ENCODE data around the gene TRAF7.

The TRAF7 gene

DNA sequence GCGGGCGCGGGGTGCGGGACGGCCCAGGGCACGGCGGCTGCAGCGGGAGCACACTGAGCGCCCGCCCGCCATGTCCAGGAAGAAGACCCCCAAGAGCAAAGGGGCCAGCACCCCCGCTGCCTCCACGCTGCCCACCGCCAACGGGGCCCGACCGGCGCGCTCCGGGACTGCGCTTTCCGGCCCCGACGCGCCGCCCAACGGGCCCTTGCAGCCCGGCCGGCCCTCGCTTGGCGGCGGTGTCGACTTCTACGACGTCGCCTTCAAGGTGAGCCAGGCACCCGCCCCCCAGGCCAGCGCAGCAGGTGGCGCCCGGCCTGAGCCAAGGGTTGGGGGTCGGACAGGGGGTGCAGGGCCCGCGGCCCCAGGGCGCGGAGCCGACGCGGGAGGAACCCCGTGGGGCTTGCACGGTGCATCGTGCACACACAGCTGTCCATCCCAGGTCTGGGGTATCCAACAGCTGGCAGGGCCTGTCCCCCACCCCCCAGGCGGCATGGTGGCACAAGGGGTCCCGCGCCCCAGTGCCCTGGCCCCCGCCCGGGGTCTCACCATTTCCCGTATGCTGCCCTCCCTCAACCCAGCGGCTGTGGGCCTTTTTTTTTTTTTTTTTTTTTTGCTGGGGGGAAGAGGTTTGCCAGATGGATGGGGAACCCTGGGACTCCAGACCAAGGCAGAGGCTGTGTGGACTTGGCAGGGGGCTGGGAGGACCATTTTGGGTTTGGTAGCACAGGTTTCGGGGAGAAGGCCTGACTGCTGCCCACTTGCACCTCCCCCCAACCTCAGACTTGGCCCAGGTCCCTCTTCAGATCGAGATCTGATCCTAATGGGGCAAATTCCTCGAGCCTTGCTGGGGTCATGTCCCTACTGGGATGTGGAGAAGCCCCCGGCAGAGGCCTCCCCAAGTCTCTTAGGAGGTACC, 6.6 kb upstream of the TRAF7 start:
- FAIRE-seq: no peak

DNA sequence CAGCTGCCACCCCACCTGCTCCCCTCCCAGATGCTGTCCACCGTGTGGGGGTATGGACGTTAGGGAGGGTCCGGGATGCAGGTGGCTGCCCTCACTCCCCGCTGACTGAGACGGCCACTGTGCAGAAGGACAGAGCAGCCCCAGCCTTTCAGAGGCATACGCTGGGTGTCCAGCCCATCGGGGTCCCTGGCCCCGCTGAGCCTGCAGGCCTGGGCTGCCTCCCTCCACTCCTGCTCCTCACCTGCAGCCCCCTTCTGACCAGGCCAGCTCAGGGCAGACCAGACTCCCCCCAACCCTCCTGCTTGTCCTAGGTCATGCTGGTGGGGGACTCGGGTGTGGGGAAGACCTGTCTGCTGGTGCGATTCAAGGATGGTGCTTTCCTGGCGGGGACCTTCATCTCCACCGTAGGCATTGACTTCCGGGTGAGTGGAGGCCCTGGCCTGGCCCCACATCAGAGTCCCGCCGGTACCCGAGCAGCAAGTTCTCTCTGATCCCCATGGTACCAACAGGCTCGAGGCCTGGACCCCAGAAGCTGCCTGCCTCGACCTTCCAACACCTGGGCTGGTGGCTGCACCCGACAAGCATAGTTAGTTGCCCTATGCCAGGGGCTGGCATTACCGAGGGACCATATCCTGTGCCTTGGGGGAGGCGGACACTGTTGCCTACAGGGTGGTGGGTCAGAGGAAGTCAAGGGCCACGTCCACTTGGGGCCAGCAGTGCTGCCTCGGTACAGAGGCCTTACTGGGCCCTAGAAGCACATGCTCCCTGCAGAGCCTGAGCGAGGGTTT, 5.8 kb upstream of the TRAF7 start:
- FAIRE-seq: no peak

DNA sequence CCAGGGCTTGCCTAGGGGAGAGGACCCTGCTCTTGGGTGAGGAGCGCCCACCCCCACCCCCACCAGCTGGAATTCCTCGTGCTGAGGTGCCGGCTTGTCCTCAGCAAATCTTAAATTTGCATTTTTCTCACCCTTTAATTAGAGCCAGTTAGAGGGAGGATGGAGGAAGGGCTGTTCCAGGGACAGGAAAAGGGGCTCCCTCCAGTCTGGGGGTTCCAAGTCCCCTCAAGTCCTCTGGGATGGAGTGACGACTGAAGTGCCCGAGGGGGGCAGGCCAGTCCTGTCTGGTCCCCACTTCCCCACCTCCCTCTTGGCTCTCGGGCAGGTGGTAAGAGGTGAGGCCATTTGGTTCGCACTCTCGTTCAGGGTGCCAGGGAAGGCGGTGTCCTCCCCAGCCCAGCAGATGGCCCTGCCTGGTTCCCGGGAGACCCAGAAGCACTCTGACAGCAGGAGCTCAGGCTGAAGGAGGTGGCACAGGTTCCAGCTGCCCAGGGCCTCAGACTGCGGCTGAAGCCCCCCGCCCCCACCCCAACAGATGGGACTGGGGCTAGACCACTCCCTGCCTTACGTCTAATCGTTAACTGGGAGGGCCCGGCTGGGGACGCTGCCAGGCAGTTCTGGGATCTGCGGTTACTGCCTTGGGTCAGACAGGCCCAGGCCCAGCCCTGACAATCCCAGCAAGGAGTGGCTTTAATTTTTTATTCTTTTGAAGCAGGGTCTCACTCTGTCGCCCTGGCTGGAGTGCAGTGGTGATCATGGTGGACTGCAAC, 5.0 kb upstream of the TRAF7 start:
- no peak for FAIRE-seq

DNA sequence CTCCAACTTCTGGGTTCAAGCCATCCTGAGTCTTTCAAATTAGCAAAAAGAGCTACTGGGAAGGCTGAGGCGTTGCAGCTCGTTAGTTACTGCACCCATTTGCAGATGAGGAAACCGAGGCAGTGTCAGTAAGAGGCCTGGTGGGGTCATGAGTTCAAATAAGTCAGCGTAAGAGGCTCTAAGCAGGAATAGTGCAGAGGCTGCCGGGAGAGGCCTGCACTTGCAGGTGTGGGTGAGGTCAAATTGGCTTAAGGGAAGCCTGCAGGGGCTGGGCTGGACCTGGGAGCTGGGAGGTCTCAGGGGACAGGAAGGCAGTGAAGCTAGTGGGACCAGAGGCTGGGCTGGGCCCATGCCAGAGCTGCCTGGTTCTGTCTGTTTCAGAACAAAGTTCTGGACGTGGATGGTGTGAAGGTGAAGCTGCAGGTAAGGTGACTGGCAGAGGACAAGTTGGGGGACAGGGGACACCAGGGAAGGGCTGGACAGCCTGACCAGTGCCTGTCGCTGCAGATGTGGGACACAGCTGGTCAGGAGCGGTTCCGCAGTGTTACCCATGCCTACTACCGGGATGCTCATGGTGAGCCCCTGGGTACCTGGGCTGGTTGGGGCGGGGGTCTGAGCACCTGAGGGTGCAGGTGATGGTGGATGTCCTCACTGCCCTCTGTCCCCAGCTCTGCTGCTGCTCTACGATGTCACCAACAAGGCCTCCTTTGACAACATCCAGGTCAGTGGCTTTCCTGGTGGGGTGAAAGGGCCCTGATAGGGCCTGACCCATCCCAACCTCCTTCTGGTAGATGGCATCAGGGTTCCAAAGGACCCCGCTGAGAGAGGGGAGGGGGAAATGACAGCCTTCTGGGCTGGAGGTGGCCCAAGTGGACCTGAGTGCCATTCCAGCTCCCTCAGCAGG, 4.1 kb upstream of the TRAF7 start:
- FAIRE-seq: no peak

DNA sequence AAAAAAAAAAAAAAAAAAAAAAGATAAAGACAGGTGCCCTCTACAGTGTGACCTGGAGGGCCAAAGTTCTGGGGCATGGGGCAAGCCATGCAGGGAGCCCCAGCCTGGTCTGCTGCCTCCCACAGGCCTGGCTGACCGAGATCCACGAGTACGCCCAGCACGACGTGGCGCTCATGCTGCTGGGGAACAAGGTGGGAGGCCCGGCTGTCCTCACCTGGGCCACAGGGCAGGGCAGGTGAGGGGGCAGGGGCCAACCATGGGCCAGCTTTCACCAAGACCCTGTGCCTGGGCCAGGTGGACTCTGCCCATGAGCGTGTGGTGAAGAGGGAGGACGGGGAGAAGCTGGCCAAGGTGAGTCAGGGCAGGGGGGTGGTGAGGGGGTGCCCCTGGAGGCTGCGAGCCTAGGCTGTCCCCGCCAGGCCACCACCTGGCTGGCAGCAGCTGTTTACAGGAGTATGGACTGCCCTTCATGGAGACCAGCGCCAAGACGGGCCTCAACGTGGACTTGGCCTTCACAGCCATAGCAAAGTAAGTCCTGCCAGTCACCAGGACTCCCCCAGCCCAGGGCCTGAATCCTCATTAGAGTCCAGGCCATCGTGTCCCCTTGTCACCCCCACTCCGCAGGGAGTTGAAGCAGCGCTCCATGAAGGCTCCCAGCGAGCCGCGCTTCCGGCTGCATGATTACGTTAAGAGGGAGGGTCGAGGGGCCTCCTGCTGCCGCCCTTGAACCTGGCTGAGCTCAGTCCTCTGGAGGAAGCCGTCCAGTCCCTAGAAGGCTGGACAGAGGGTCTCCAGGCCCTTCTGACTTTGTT, 2.7 kb upstream of the TRAF7 start:
- FAIRE-seq: no peak

DNA sequence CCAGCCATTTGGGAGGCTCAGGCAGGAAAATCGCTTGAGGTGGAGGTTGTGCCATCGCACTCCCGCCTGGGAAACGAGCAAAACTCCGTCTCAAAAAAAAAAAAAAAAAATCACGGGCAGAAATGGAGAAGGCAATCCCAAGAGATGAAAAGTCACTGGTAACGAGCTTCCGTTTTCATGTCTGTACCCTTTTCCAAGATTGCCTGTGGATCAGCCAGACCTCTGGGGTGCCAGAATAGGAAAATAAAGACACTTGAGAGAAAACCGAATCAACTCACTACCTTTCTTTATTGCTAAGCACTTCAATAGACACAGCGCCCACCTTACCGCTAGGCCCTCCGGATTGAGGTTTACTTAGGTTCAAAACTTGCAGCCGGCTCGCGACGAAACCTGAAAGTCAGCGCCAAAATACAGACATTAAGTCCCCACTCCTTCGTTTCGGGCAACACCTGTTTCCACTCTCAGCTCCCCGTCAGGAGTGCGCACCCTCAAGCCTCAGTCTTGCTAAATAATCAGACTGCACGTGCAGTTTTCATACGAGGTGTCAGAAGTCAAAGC, 970 bp upstream of the TRAF7 start:
- FAIRE-seq: no peak

DNA sequence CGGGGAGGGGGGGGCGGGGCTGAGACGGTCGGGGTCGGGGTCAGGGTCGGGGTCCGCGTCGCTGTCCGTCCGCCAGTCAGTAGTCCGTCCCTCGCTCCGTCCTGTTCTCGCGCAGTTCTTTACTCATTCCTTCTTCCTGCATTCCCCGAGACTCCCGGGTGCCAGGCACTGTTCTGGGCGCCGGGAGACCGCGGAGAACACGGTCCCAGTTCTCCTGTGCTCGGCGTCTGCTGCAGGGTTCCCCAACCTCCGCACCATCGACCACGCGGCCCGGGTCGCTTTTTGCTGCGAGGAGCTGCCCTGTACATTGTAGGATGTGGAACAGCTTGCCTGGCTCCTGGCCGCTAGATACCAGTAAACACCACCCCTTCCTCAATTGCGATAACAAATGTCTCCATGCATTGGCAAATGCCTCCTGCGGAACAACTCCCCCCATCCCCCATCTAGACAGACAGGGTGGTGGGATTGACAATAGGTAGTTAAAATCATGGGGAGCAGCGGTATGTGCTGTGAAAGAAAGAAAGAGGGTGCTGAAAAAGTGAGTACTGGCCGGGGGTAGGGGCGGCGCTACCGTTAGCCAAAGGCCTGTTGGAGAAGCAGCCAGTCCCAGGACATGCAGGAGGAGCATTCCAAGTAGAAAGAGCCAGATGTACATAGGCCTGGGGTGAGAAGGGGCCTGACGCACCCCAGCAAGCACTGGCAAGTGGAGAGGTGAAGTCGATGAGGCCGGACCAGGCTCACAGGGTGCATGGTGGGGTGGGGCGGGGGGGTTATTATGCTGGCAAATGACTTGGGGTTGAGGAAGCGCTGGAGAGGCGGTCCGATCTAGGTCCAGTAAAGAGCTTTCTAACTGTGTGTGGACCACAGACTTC, 631 bp downstream of the TRAF7 start:
- no peak for FAIRE-seq

DNA sequence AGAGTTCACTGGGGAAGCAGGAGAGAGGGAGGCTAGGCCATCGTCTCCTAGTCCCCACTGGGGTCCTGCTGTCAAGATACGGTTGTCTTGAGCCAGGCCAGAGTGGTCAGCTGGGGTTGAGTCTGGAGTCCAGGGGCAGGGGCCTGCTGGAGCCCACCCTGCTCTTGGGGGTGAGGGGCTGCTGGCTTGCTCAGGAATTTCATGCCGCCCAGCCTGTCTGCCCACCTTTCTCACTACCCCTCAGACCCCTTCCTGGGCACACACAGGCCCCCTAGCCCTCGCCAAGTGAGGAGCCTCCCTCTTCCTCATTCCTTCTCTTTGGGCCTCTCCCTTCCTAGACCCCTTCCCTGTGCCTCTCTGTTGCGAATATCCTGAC, 1.3 kb downstream of the TRAF7 start:
- FAIRE-seq: no peak

DNA sequence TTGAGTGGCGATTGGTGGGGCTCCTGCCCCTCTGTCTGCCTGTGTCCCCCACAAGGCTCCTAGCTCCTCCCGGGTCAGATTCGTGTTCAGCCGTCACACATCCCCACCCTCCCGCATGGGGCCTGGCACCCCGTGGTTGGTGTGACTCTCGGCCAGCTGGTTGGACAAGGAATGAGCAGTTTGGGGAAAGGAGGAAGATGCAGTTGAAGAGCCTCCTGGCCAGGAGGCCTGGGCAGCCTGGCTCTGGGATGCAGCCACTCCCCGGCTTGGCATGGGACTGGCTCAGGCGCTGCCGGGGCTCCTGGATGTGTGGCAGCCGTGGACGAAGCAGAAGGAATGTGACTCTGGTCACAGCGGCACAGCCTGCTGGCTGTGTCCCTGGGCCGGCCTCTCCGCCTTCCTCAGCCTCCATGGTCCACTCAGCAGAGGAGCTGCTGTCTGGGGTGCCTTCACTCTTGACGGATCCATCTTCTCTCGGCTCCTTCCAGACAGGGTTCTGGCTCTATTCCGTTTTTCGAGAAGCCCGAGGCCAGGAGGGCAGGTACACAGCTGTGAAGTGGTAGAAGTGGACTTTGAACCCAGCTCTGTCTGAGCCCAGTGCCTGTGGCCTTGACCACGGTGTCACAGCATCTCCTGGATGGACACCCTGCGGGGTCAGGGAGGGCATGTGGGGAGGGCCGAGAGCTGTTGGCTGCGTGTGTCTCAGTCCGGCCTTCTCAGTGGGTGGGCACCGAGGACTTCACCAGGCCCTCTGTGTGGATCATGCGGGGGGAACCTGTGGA, 2.1 kb downstream of the TRAF7 start:
- no peak for FAIRE-seq

DNA sequence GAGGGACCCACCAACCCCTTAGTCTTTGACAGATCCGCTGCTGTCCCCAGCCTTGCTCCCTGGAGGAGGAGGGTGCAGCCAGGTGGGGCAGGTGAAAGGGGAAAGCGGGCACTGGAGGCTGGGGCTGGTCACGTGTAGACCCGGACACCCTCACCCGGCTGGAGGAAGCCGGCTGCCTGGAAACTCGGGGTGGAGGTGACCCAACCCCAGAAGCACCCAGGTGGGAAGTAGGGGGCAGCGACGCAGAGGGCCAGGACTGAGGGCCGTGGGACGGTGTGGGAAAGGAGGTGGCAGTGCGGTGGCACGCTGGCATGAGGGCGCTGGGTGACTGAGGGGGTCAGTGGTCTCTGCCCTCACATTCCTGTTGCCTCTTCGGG, 2.7 kb downstream of the TRAF7 start:
- no peak for FAIRE-seq

DNA sequence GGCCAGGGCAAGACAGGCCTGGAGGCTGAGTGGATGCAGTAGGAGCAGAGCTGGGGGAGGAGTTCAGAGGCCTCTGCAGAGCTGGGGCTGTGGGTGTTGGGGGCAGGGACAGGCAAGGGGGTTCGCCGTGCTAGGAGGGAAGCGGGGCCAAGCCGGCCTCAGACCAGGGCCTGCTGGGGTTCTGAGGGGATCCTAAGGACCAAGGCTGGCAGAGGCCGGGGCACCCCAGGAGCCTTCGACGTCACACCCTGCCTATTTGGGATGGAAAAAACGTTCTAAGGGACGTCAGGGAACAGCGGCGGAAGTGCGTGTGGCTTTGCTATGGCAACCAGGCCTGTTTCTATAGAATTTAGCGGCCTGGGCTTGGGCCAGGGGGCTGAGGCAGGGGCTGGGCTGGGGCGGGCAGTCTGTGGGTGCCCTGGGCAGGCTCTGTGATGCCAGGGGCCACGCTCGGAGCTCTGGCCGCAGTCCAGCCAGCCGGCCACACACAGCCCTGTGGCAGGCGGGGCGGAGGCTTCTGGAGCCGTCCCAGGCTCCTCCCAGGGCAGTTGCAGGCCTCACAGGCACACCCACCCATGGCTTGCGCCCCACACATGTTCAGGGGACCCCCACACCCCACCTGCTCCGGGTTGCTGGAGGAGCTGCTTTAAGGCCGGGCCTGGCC, 3.7 kb downstream of the TRAF7 start:
- no peak for FAIRE-seq

DNA sequence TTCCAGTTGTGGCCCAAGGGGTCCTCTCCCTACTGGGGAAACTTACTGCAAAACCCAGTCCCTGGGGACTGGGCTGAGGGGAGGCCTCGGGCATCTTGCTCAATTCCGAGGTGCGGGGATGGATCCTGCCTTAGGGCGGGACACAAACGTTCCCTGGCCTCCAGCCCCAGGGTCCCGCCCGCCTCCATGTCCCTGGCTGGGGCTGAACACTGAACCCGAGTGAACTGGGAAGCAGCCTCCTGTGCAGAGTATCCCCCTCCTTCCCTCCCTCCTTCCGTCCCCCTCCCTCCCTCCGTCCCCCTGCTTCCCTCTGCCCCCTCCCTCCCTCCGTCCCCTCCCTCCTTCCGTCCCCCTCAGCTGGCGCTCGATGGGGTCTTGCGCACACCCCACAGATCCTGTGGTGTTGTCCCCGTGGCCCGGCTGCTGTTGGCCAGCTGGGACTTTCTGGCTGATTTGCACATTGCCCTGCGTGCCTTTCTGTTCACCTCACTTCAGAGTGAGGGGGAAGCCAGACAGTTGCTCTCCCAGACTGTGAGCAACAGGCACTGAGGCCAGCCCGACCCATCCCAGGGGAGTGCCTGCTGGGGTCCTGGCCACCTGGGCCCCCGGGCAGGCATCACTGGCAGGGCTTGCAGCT, 5.5 kb downstream of the TRAF7 start:
- no peak for FAIRE-seq

DNA sequence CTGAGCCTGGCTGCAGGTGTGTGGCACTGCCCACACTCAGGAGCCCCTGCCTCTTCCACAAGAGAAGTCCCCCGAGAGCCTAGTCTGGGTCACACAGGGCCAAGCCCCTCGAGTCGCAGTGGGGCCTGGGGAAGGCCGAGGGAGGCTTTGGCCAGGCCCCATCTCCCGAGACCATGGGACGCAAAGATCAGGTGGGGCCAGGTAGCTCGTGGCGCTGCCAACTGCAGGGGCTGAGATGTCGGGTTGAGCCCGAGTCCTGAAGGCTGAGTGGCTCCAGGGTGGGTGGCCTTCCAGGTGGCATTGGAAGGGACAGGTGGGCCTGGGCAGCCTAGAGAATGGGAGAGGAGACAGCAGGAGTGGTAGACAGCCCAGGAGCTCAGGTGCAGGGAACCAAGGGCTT, 6.3 kb downstream of the TRAF7 start:
- no peak for FAIRE-seq

DNA sequence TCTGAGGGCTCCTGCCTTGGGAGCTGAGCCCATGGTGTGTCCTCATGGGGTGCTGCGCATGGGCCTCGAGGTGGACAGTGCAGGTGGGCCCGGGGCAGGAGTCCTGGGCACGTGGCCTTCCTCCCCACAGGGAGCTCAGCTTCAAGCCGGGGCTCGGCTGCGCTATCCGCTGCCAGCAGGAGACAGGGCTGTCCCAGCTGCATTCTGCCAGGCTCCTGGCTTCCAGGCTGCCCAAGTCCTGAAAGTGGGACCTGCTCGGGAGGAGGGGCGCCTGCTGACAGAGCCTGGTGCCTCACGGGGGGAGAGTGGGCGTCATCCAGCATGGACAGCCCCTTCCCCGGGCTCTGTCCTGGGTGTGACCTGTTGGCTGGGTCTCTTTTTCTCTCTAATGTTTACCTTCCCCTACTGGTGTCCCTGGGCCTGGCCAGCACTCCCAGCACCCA, 7.1 kb downstream of the TRAF7 start:
- no peak for FAIRE-seq

DNA sequence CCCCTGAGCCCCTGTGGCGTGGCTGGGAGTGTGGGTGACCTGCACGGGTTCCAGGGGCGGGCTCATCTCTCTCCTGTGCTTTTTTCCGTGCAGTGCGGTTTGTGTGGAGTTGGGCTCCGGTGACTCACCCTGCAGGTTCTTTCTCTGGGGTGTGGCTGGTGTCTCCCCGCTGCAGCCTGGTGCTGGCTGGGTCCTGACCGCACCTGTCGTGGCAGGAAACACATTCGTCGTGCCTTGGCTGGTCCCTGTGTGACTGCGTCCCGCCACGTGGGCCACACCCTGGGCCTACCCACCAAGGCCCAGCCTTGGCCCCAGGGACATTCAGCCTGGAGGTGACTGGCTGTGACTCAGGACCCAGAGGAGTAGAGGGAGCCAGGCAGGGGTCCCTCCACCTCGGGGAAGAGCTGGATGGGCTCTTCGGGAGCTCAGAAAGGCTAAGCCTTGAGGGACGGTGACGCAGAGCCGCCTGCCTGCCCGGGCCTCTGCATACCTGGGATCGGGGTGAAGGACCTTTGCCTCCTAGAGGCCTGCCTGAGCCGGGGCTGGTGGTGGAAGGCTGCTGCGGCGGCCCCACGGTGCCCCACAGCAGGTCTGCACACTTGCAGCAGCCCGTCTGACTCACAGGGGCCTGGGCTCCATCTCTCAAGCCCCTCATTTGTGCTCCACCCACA, 7.8 kb downstream of the TRAF7 start:
- no peak for FAIRE-seq

DNA sequence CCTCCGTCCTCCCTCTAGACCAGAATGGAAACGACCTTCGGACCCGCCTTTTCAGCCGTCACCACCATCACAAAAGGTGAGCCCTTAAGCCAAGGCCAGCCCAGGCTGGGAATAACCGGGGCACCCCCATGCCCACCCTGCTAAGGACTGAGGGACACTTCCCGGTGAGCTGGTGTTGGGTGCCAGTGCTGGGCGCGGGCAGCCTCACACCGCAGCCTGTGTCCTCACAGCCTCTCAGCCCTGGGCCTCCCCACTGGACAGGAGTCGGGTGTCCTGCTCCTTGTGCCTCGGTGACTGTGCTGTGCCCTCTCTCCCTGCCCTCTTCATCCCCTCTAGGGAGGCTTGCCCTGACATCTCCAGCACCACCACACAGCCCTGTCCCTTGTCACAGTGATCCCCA, 10.3 kb downstream of the TRAF7 start:
- FAIRE-seq: no peak
